GM13977 (cell line): ENCODE data around the gene SCRN2.

Experiments
- DNase-seq: peaks from one replicate; pipeline ENCODE4 v3.0.0; 2012; ENCODE audit warnings: low spot score
- in situ Hi-C: fragments of 300-500 bp; cut with MboI; formaldehyde crosslinking; loops from one replicate; pipeline ENCODE4 v1.12.0; 2022; ENCODE audit warnings: low sequenced_read_pairs, low pct_unique_long_range_greater_than_20kb, mixed read lengths, inconsistent platforms; ENCODE audit not compliant: unreplicated experiment
- TF ChIP-seq, protein P1 (sequence below): IDR thresholded peaks from 2 replicates; pipeline ENCODE4 v1.5.1; 2012; ENCODE audit warnings: mild to moderate bottlenecking, control low read depth; ENCODE audit not compliant: insufficient read depth; ENCODE audit errors: extremely low read depth, missing control alignments

The SCRN2 gene

DNA sequence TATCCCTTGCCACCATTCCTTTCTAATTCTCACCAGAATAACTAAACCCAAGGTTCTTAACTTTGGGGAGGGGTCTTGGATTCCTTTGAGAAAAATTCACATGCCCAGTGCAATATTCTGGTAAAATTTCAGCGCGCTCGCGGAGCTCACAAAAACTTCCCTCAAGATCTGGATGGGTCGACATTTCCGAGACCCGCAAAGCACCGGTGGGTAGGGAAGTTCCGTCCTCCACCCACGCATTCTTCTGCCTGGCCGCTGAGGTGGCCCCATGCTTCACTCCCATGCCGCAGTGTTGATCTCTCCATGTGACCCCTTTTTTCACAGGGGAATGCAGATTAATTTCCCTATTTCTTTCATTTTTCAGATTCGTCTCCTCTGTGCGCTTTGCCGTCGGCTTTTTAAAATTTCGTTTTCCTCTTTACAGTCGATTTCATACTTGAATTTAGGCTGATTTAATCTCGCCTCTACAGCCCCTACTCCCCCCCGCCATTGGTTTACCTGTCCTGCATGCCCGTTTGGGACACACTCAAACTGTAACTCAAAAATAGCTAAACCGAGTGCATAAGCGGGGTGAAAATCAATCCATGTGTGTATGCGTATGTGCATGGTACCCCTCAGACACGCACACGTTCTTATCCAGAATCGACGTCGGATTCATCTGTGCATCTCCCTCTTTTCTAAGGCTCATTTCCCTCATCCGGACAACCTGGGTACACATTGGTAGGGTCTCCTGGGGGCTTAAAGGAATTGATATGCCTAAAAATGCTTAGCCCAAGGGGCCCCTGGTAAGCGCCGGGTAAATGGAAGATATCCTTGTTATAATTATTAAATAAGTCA is 11.3 kb upstream of the SCRN2 start:
- TF ChIP-seq, protein P1, sequence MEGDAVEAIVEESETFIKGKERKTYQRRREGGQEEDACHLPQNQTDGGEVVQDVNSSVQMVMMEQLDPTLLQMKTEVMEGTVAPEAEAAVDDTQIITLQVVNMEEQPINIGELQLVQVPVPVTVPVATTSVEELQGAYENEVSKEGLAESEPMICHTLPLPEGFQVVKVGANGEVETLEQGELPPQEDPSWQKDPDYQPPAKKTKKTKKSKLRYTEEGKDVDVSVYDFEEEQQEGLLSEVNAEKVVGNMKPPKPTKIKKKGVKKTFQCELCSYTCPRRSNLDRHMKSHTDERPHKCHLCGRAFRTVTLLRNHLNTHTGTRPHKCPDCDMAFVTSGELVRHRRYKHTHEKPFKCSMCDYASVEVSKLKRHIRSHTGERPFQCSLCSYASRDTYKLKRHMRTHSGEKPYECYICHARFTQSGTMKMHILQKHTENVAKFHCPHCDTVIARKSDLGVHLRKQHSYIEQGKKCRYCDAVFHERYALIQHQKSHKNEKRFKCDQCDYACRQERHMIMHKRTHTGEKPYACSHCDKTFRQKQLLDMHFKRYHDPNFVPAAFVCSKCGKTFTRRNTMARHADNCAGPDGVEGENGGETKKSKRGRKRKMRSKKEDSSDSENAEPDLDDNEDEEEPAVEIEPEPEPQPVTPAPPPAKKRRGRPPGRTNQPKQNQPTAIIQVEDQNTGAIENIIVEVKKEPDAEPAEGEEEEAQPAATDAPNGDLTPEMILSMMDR = no peak
- no peak for DNase-seq
- in situ Hi-C loops = no loop called here

DNA sequence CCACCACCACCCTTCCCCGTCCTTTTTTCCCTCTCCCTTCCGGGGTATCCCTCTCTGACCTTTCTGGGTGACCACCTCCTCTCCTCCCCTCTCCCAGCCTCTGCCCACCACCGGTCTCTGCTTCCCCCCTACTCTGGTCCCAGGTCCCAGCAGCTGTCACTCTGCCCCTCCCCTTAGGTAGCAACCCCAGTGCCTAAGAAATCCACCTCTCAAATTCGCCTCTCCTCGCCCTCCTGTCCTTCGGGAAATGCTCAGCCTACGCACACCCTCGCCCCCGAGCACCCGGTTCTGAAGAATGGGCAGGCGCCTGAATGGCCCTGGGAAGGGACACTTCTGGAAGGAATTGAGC is 10.7 kb upstream of the SCRN2 start:
- TF ChIP-seq, protein P1 = no peak
- in situ Hi-C loops = no loop called here
- no peak for DNase-seq

DNA sequence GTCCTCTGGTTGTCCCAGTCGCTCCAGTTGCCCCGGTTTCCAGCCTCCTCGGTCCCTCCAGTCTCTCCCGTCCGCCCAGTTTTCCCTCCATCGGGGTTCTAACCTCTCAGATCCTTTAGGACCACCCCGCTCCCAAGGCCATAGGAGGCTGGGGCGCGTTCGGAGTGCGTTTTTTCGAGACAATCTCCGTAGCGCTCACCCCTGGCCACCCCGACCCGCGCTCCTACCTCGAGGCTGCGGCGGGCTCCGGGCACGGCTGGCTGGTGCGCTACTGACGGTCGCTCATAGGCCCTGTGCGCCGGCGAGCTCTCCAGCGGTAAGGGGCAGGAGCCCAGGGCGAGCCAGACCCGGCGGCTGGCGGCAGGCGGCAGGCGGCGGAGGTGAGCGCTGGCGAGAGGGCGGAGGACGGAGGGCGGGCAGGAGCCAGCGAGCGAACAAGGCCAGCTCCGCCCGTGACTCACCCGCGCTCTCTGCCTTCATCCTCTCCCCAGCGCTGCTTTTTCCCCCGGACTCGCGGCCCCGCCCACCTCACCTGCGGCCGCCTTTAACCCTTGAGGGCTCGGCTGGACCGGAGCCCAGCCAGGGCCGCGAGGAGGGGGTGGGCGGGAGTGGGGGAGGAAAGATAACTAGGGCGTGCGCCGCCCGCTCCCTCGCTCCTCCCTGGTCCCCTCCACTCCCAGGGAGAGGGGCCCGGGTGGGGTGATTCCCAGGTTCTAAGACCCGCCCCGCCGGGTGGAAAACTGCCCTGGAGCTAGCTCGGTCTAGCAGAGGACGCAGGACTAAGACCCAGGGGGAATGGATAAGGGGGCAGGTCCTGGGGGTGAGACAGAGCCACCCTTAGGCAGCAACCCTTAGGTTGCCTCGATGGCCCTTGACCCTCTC is 9.9 kb upstream of the SCRN2 start, which contains the start of gene SP6:
SP6 (minus strand) TSS at position 472 of the 882 bp plus-strand sequence. CDS start 2,734 bp downstream, outside the sequence.
- in situ Hi-C loops = no loop called here
- DNase-seq = peak; percentile 70
- TF ChIP-seq, protein P1 = peak; percentile 4

DNA sequence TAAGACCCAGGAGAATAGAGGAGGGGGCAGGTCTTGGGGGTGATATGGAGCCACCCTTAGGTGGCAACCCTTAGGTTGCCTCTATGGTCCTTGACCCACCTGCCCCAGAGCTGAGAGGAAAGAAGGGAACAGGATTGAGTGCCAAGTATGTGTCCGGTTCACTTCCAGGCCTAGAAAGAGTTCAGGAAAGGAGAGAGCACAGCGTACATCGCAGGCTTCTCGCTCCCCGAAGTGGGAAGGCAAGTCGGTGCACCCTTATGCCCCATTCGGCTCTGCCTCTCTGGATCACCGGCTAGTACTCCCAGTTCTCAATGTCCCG is 9.3 kb upstream of the SCRN2 start:
- in situ Hi-C loops = no loop called here
- TF ChIP-seq, protein P1 = no peak
- DNase-seq = no peak

DNA sequence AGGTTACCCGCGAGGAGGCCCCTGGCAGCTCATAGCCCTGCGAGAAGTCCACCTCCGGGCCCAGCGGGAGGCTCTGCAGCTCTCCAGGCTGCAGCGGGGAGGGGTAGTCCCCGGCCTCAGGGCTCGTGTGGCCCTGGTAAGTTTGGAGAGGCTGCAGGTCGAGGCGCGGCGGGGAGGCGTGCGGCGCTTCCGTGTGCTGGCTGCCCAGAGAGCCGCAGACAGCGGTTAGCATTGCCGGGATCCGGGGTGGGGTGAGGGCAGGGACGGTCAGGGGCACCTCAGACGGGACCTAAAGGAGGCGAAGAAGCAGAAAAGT is 7.1 kb upstream of the SCRN2 start:
- no peak for DNase-seq
- TF ChIP-seq, protein P1 = no peak
- in situ Hi-C loops = no loop called here

DNA sequence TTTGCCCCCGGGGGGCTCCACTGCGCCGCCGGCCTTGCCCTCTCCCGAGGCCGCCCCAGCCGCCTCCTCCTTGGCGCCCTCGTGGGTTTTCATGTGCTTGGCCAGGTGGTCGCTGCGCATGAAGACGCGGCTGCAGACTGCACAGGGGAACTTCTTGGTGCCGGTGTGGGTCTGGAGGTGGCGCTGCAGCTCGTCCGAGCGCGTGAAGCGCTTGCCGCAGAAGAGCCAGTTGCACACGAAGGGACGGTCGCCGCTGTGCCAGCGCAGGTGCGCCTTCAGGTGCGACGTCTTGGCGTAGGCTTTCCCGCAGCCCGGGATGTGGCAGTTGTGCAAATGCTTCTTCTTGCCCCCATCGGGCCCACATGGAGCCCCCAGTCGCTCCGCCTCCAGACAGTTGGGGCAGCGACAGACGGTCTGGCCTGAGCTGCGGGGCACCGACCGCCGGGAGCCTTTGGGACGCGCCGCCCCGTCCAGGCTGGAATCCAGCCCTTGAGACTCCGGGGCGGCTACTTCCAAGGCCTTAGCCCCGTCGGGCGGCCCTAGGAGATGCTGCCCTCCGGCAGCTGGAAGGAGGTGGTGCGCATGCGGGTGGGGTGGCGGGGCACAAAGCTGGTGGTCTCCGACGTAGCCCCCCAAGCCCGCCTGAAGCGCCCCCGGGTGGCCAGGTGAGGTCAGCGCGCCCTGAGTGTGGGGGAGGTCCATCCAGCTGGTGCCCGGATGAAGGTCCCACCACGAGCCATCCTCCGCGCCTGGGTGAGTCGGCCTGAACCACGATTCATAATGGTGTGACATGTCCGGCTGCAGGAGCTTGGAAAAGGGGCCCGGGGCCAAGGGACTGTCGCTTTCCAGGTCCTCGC is 6.5 kb upstream of the SCRN2 start:
- in situ Hi-C loops = no loop called here
- TF ChIP-seq, protein P1 = peak; percentile 26
- DNase-seq = no peak
